Dedifferentiated amniotic fluid mesenchymal stem cell (primary cell): ENCODE results near the gene MYL5.
"Not testable (repeated sequence)": the region's sequence is repeated elsewhere in the genome, so short reads cannot be mapped to it uniquely, and the experiment has no call there.

ENCODE experiments used
- DNase-seq: peaks from one replicate; pipeline ENCODE4 v3.0.0-alpha.2; 2016; ENCODE audit errors: extremely low spot score

MYL5 gene

GRCh38 chr4:674172-675035 is at the start of gene MYL5, which contains the start of gene ATP5ME:
Gene MYL5, plus strand, starts transcription at chr4:674542. Its CDS starts 3,485 bp downstream, at chr4:678027.
Gene ATP5ME, minus strand, starts transcription at chr4:674276. Its CDS starts 29 bp downstream, at chr4:674247.
- DNase-seq = peak; percentile 90

- DNase-seq = no peak
Measured at GRCh38 chr4:624705-625590, 49.4 kb upstream of the MYL5 start, which contains the start of gene PDE6B. Gene PDE6B, plus strand, starts transcription at chr4:625573. Its CDS starts 54 bp downstream, at chr4:625627.

- DNase-seq = no peak
Measured at GRCh38 chr4:625631-626161, 48.6 kb upstream of the MYL5 start.

- no peak for DNase-seq
Measured at GRCh38 chr4:626201-627091, 47.9 kb upstream of the MYL5 start.

- no peak for DNase-seq
Measured at GRCh38 chr4:627347-628125, 46.8 kb upstream of the MYL5 start.

- DNase-seq = no peak
Measured at GRCh38 chr4:628311-628741, 46.0 kb upstream of the MYL5 start.

- no peak for DNase-seq
Measured at GRCh38 chr4:628821-629635, 45.3 kb upstream of the MYL5 start.

GRCh38 chr4:629636-629914 is 44.8 kb upstream of the MYL5 start:
- DNase-seq = no peak

GRCh38 chr4:629915-630641 is 44.3 kb upstream of the MYL5 start:
- no peak for DNase-seq

GRCh38 chr4:630656-631055 is 43.7 kb upstream of the MYL5 start:
- DNase-seq = no peak

GRCh38 chr4:632196-632790 is 42.0 kb upstream of the MYL5 start:
- no peak for DNase-seq

- no peak for DNase-seq
Measured at GRCh38 chr4:632926-633325, 41.4 kb upstream of the MYL5 start.

GRCh38 chr4:633406-633805 is 40.9 kb upstream of the MYL5 start:
- DNase-seq = no peak

- no peak for DNase-seq
Measured at GRCh38 chr4:633976-634598, 40.3 kb upstream of the MYL5 start.

- DNase-seq = no peak
Measured at GRCh38 chr4:634599-634985, 39.8 kb upstream of the MYL5 start.

GRCh38 chr4:635066-635835 is 39.1 kb upstream of the MYL5 start:
- DNase-seq = not testable (repeated sequence)

- DNase-seq = no peak
Measured at GRCh38 chr4:635851-636627, 38.3 kb upstream of the MYL5 start.
